Vagina (tissue), 2 donors: Measurements from ENCODE around the gene PPP3R1. TPM values are rescaled to one million over a fixed set of nuclear protein-coding genes. Genes with fewer than 3 reads are reported as not detected.

Source experiments
- DNase-seq, 2 donors: peaks; one replicate each; pipeline ENCODE4 v3.0.0-alpha.2; 2017; ENCODE audit errors: extremely low spot score in 2 of 2
- H3K27ac ChIP-seq: fragments of 200-600 bp; sonication (generic); one replicate; pipeline ENCODE4 v1.5.1; 2019
- H3K27me3 ChIP-seq: fragments of 200-600 bp; sonication (generic); one replicate; pipeline ENCODE4 v1.5.1; 2019
- H3K36me3 ChIP-seq, 2 donors: fragments of 200-600 bp; sonication (generic); one replicate each; pipeline ENCODE4 v1.5.1; 2017 to 2019
- H3K4me1 ChIP-seq: fragments of 200-600 bp; sonication (generic); one replicate; pipeline ENCODE4 v1.5.1; 2019
- H3K4me3 ChIP-seq, 2 donors: fragments of 200-600 bp; sonication (generic); 1 replicate in 1 of 2; 2 replicates in 1 of 2; pipeline ENCODE4 v1.5.1; 2016 to 2019
- H3K9me3 ChIP-seq: fragments of 200-600 bp; sonication (generic); one replicate; pipeline ENCODE4 v1.5.1; 2019
- POLR2A ChIP-seq, 2 donors: fragments of 450-650 bp; IDR thresholded peaks; one replicate each; pipeline ENCODE4 v1.6.1; 2017; ENCODE audit warnings: antibody characterized with exemption in 2 of 2, mild to moderate bottlenecking in 2 of 2, moderate library complexity in 2 of 2
- POLR2AphosphoS5 ChIP-seq, 2 donors: sonication (generic); formaldehyde crosslinking; IDR thresholded peaks; one replicate each; pipeline ENCODE4 v1.9.0; 2017; ENCODE audit warnings: antibody characterized with exemption in 2 of 2, mild to moderate bottlenecking in 2 of 2, low read depth in 1 of 2; ENCODE audit not compliant: insufficient read depth in 1 of 2
- intact Hi-C: fragments of 100-400 bp; cut with DNase I; formaldehyde crosslinking; loops from one replicate; pipeline ENCODE4 v1.15.1; 2023
- total RNA-seq: library from RNA; depleted of rRNA; stranded (reverse); fragments of >200 nt; gene quantifications from one replicate; pipeline ENCODE4 v1.2.3, GENCODE V29; 2016
- TF ChIP-seq, protein P1 (sequence below), 3 experiments: fragments of 450-650 bp in 2 of 3; fragments of 200-600 bp in 1 of 3; sonication (generic) in 1 of 3; IDR thresholded peaks; one replicate each; pipeline ENCODE4 v1.5.1; 2017 to 2019; ENCODE audit warnings: antibody characterized with exemption in 3 of 3, mild to moderate bottlenecking in 2 of 3, moderate library complexity in 2 of 3

The PPP3R1 gene
- total RNA-seq, 1 donor from 2014 or later, result 28.2 TPM

DNA sequence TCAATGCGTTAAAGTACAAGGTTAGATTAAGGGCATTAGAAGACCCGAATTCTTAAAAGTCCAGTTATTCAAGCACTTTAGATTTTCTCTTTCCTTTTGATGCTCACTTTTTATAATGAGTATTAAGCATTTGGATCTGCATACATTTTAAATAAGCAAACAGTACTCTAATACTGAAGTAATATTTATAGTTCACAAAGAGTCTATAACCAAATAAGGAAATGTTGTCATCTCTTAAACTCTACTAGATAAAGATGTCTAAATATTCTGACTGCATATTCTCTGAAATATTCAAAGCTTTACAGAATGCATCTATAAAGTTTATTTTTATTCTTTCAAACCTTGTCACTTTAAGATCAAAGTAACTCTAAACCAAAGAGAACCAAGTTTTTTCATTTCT, 25.5 kb downstream of the PPP3R1 start:
- intact Hi-C loops, result no loop called here
- TF ChIP-seq POLR2A (IDR thresholded peaks at IDR 0.05) (no peak), POLR2AphosphoS5 (IDR thresholded peaks at IDR 0.05; ENCODE audit: insufficient read depth in 1 of 2, low read depth in 1 of 2) (no peak)
- TF ChIP-seq, protein P1, sequence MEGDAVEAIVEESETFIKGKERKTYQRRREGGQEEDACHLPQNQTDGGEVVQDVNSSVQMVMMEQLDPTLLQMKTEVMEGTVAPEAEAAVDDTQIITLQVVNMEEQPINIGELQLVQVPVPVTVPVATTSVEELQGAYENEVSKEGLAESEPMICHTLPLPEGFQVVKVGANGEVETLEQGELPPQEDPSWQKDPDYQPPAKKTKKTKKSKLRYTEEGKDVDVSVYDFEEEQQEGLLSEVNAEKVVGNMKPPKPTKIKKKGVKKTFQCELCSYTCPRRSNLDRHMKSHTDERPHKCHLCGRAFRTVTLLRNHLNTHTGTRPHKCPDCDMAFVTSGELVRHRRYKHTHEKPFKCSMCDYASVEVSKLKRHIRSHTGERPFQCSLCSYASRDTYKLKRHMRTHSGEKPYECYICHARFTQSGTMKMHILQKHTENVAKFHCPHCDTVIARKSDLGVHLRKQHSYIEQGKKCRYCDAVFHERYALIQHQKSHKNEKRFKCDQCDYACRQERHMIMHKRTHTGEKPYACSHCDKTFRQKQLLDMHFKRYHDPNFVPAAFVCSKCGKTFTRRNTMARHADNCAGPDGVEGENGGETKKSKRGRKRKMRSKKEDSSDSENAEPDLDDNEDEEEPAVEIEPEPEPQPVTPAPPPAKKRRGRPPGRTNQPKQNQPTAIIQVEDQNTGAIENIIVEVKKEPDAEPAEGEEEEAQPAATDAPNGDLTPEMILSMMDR (IDR thresholded peaks at IDR 0.05), result no peak

DNA sequence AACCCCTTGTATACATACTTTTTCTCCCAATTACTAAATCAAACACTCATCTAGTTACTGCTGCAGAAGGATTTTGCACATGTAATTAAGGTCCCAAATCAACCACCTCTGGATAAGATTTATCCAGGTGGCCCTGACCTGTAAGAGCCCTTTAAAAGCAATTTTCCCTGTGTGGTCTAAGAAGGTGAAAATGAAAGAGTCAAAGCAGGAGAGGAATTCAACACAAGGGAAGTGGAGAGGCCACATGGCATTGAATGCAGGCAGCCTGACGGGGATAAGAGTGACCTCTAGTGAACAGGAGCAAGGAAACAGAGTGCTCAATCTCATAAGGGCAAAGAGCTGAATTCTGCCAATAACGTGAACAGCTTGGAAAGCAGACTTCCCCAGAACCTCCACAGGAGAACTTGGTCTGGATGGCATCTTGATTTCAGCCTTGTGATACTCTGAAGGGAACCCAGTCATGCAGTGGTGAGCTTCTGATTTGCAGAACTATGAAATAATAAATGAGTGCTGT, 27.2 kb downstream of the PPP3R1 start:
- intact Hi-C loops, result no loop called here
- DNase-seq, result no peak
- Histone ChIP-seq H3K4me3 (no peak overlapping the region), H3K36me3 (no peaks in the 10 kb centered on the region), H3K27me3 (no peaks in the 10 kb centered on the region), H3K27ac (no peak overlapping the region), H3K4me1 (peaks cover 77% of the 10 kb centered on the region), H3K9me3 (no peaks in the 10 kb centered on the region)
- TF ChIP-seq, protein P1 (IDR thresholded peaks at IDR 0.05), result no peak
- no peak for TF ChIP-seq POLR2AphosphoS5 (IDR thresholded peaks at IDR 0.05; ENCODE audit: insufficient read depth in 1 of 2, low read depth in 1 of 2)
- TF ChIP-seq POLR2A (IDR thresholded peaks at IDR 0.05), result no peak

More for the DNA sequence above, 25.5 kb downstream of the PPP3R1 start:
- H3K4me1 ChIP-seq, result peaks cover 81% of the 10 kb centered on the region
- H3K27ac ChIP-seq, result no peak overlapping the region
- H3K4me3 ChIP-seq, result no peak overlapping the region
- no peaks in the 10 kb centered on the region for H3K36me3 ChIP-seq
- no peaks in the 10 kb centered on the region for H3K9me3 ChIP-seq
- no peak for DNase-seq
- H3K27me3 ChIP-seq, result no peaks in the 10 kb centered on the region

DNA sequence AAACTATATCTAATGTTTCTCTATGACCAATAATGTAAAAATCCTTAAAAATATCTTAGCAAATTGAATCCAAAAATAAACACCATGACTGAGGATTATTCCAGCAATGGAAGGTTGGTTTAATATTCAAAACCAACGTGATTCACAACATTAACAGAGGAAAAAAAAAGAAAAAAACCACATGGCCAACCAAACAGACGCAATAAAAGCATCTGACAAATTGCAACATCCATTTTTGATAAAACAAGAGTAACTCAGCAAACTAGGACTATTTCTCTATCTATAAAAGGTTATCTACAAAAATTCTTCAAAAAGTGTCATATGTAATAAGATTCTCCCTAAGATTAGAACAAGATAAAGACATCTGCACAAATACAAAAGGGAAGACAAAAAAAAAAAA, 28.9 kb downstream of the PPP3R1 start:
- Histone ChIP-seq H3K4me1 (peaks cover 87% of the 10 kb centered on the region), H3K27me3 (no peaks in the 10 kb centered on the region), H3K9me3 (no peaks in the 10 kb centered on the region), H3K36me3 (no peaks in the 10 kb centered on the region), H3K27ac (peak overlapping the region; percentile 33), H3K4me3 (no peak overlapping the region)
- intact Hi-C loops, result no loop called here
- TF ChIP-seq POLR2A (IDR thresholded peaks at IDR 0.05), result no peak
- TF ChIP-seq, protein P1 (IDR thresholded peaks at IDR 0.05), result no peak
- no peak for TF ChIP-seq POLR2AphosphoS5 (IDR thresholded peaks at IDR 0.05; ENCODE audit: insufficient read depth in 1 of 2, low read depth in 1 of 2)
- no peak for DNase-seq

DNA sequence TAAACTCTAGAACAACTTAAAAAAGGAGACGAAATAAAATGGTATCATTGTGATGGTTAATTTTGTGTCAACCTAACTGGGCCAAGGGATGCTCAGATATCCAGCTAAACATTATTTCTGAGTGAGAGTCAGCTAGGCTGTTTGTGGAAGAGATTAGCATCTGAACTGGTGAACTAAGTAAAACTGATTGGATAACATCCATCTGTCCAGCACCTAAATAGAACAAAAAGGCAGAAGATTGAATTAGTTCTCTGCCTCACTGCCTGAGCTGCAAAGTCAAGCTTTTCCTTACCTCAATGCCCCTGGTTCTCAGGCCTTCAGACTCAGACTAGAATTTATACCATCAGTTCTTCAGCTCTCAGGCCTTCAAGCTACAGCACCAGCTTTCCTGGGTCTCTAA, 30.0 kb downstream of the PPP3R1 start:
- DNase-seq, result no peak
- Histone ChIP-seq H3K27ac (no peak overlapping the region), H3K4me3 (no peak overlapping the region), H3K9me3 (no peaks in the 10 kb centered on the region), H3K36me3 (no peaks in the 10 kb centered on the region), H3K27me3 (no peaks in the 10 kb centered on the region), H3K4me1 (peaks cover 89% of the 10 kb centered on the region)
- intact Hi-C loops, result no loop called here
- no peak for TF ChIP-seq POLR2A (IDR thresholded peaks at IDR 0.05)
- TF ChIP-seq, protein P1 (IDR thresholded peaks at IDR 0.05), result no peak
- no peak for TF ChIP-seq POLR2AphosphoS5 (IDR thresholded peaks at IDR 0.05; ENCODE audit: insufficient read depth in 1 of 2, low read depth in 1 of 2)

DNA sequence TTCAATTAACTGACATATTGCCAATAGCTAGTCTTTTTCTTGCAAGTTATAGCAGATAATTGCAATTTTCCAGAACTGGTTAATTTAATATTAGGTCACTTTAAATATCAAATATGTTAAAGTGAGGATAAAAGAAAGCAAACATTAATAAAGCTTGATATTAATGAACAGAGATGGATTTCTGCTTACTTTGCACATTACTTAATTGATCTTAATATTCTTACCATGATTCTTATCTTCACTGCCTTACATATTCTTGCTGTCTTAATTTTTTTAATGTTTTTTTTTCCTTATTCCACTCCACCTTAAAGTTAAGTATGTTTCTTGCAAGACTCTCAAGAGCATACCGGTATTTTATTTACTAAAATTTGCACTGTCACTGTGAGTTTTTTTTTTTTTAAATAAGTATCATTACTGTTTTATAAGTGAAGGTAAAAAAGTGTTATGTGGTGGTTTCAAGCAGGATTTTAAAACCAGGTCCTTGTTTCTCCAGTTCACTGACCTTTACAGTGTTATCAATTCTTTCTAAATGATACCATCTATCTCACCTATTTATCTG, 33.9 kb downstream of the PPP3R1 start:
- H3K27me3 ChIP-seq, result no peaks in the 10 kb centered on the region
- H3K27ac ChIP-seq, result no peak overlapping the region
- H3K9me3 ChIP-seq, result no peaks in the 10 kb centered on the region
- intact Hi-C loops, result no loop called here
- TF ChIP-seq POLR2A (IDR thresholded peaks at IDR 0.05) (no peak), POLR2AphosphoS5 (IDR thresholded peaks at IDR 0.05; ENCODE audit: insufficient read depth in 1 of 2, low read depth in 1 of 2) (no peak)
- TF ChIP-seq, protein P1 (IDR thresholded peaks at IDR 0.05), result no peak
- DNase-seq, result no peak
- no peaks in the 10 kb centered on the region for H3K36me3 ChIP-seq
- peaks cover 79% of the 10 kb centered on the region for H3K4me1 ChIP-seq
- H3K4me3 ChIP-seq, result no peak overlapping the region
